Breast epithelium (tissue), 3 donors: ENCODE results near the gene PDE6B.

ENCODE experiments used
- CTCF ChIP-seq, 3 donors: fragments of 450-650 bp; IDR thresholded peaks; one replicate each; pipeline ENCODE4 v1.5.1; 2016 to 2017; ENCODE audit warnings: antibody characterized with exemption in 3 of 3, mild to moderate bottlenecking in 3 of 3, moderate library complexity in 3 of 3
- POLR2A ChIP-seq: fragments of 450-650 bp; IDR thresholded peaks from one replicate; pipeline ENCODE4 v1.6.1; 2016; ENCODE audit warnings: antibody characterized with exemption, mild to moderate bottlenecking, moderate library complexity
- POLR2AphosphoS5 ChIP-seq, 3 donors: sonication (generic); formaldehyde crosslinking; IDR thresholded peaks; one replicate each; pipeline ENCODE4 v1.6.1; 2017; ENCODE audit warnings: antibody characterized with exemption in 3 of 3

GRCh38 chr4:673349-674091, 48.1 kb downstream of the PDE6B start:
- no peak for TF ChIP-seq POLR2A
- no peak for TF ChIP-seq CTCF (IDR thresholded peaks at IDR 0.05)
- no peak for TF ChIP-seq POLR2AphosphoS5 (IDR thresholded peaks at IDR 0.05)
